Karpas-422 (cell line): ENCODE measurements around the gene OTX1. TPM values are rescaled to one million over a fixed set of nuclear protein-coding genes. Genes with fewer than 3 reads are reported as not detected.

Source experiments
- DNase-seq: peaks from one replicate; pipeline ENCODE4 v3.0.0-alpha.2; 2015
- H2AFZ ChIP-seq: fragments of 200-600 bp; sonication (generic); 2 replicates; pipeline ENCODE4 v1.6.1; 2014; ENCODE audit warnings: antibody characterized with exemption, low read length, mixed read lengths
- H3K27ac ChIP-seq: fragments of 200-600 bp; sonication (generic); 2 replicates; pipeline ENCODE4 v1.5.1; 2014; ENCODE audit warnings: mild to moderate bottlenecking, low read length, moderate library complexity
- H3K27me3 ChIP-seq: fragments of 200-600 bp; sonication (generic); 2 replicates; pipeline ENCODE4 v1.6.1; 2014; ENCODE audit warnings: low read length, mixed read lengths
- H3K36me3 ChIP-seq: fragments of 200-600 bp; sonication (generic); 2 replicates; pipeline ENCODE4 v1.6.1; 2014; ENCODE audit warnings: low read length, mixed read lengths; ENCODE audit not compliant: insufficient read depth
- H3K4me1 ChIP-seq: fragments of 200-600 bp; sonication (generic); 2 replicates; pipeline ENCODE4 v1.6.1; 2014; ENCODE audit warnings: mild to moderate bottlenecking, low read length, mixed read lengths
- H3K4me2 ChIP-seq: fragments of 200-600 bp; sonication (generic); 2 replicates; pipeline ENCODE4 v1.6.1; 2014; ENCODE audit warnings: low read length, low read depth, mild to moderate bottlenecking; ENCODE audit not compliant: poor library complexity, severe bottlenecking
- H3K4me3 ChIP-seq: fragments of 200-600 bp; sonication (generic); 2 replicates; pipeline ENCODE4 v1.5.1; 2014; ENCODE audit warnings: mild to moderate bottlenecking, antibody characterized with exemption, low read length, mixed read lengths
- H3K79me2 ChIP-seq: fragments of 200-600 bp; sonication (generic); 2 replicates; pipeline ENCODE4 v1.6.1; 2014; ENCODE audit warnings: mild to moderate bottlenecking, low read length, mixed read lengths
- H3K9ac ChIP-seq: fragments of 200-600 bp; sonication (generic); 2 replicates; pipeline ENCODE4 v1.6.0; 2014; ENCODE audit warnings: low read length
- H3K9me2 ChIP-seq: fragments of 200-600 bp; sonication (generic), shearing (Covaris generic); replicated peaks from 2 replicates; pipeline ENCODE4 v1.6.0; 2014; ENCODE audit warnings: mild to moderate bottlenecking, low read length, moderate library complexity; ENCODE audit not compliant: insufficient read depth
- H3K9me3 ChIP-seq: fragments of 300-700, 200-600 bp; sonication (generic); 2 replicates; pipeline ENCODE4 v1.6.1; 2014; ENCODE audit warnings: low read length, mixed read lengths
- H4K20me1 ChIP-seq: fragments of 200-600 bp; sonication (generic); 2 replicates; pipeline ENCODE4 v1.6.1; 2014; ENCODE audit warnings: mild to moderate bottlenecking, antibody characterized with exemption, low read length, low read depth; ENCODE audit not compliant: insufficient read depth
- total RNA-seq: library from RNA; depleted of rRNA; stranded (reverse); fragments of >200 nt; shearing (Covaris generic); gene quantifications from 2 replicates; pipeline ENCODE4 v1.2.3, GENCODE V29; 2014; ENCODE audit warnings: low replicate concordance

The OTX1 gene
- total RNA-seq, 1 experiment from 2014 or later = 6.4 TPM

- no peaks in the 10 kb centered on the region for H3K9me2 ChIP-seq
- H3K36me3 ChIP-seq = no peaks in the 10 kb centered on the region
- H3K4me2 ChIP-seq = no peak overlapping the region
- no peak for DNase-seq
- H3K27me3 ChIP-seq = no peaks in the 10 kb centered on the region
- H3K27ac ChIP-seq = no peak overlapping the region
- no peaks in the 10 kb centered on the region for H3K9me3 ChIP-seq
- H3K79me2 ChIP-seq = no peaks in the 10 kb centered on the region
- no peak overlapping the region for H2AFZ ChIP-seq
- H3K4me3 ChIP-seq = no peak overlapping the region
- H4K20me1 ChIP-seq = no peaks in the 10 kb centered on the region
- no peak overlapping the region for H3K9ac ChIP-seq
- H3K4me1 ChIP-seq = no peaks in the 10 kb centered on the region
Observed at GRCh38 chr2:63096491-63096890, 45.9 kb downstream of the OTX1 start.

- Histone ChIP-seq H3K9ac (no peak overlapping the region), H3K4me3 (no peak overlapping the region), H3K27me3 (no peaks in the 10 kb centered on the region), H3K79me2 (no peaks in the 10 kb centered on the region), H4K20me1 (no peaks in the 10 kb centered on the region), H3K27ac (no peak overlapping the region), H3K9me2 (no peaks in the 10 kb centered on the region), H3K4me1 (no peaks in the 10 kb centered on the region), H3K9me3 (no peaks in the 10 kb centered on the region), H3K4me2 (no peak overlapping the region), H3K36me3 (no peaks in the 10 kb centered on the region), H2AFZ (no peak overlapping the region)
- no peak for DNase-seq
Observed at GRCh38 chr2:63099032-63099431, 48.4 kb downstream of the OTX1 start.

DNA sequence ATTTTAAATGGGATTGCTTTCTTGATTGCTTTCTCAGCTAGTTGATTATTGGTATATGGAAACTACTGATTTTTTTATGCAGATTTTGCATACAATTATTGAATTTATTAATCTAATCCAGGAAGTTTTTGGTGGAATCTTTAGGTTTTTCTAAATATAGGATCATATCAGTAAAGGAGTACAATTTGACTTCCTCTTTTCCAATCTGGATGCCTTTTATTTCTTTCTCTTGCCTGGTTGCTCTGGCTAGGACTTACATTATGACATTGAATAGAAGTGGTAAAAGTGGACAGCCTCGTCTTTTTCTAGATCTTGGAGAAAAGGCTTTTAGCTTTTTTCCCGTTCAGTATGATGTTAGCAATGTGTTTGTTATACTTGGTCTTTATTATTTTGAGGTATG, 51.3 kb downstream of the OTX1 start:
- Histone ChIP-seq H3K27me3 (no peaks in the 10 kb centered on the region), H3K4me2 (no peak overlapping the region), H3K9ac (no peak overlapping the region), H3K36me3 (no peaks in the 10 kb centered on the region), H3K4me3 (no peak overlapping the region), H3K27ac (no peak overlapping the region), H3K79me2 (no peaks in the 10 kb centered on the region), H3K9me3 (peaks cover 6% of the 10 kb centered on the region; the same call in 1 of the 2 replicates), H3K9me2 (no peaks in the 10 kb centered on the region), H4K20me1 (no peaks in the 10 kb centered on the region), H3K4me1 (no peaks in the 10 kb centered on the region), H2AFZ (no peak overlapping the region)
- DNase-seq = no peak

DNA sequence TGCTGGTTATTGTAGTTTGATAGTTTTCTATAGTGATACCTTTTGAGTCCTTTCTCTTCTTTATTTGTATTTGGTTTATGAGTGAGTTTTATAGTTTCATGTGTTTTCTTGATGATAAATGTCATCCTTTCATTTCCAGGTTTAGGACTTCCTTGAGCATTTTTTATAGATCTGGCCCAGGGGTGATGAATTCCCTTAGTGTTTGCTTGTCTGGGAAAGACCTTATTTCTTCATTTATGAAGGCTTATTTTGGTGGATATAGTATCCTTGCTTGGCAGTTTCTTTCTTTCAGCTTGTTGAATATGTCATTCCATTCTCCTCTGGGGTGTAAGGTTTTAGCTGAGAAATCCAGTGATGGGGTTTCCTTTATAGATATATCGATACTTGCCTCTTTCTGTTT, 53.9 kb downstream of the OTX1 start:
- H2AFZ ChIP-seq = no peak overlapping the region
- no peaks in the 10 kb centered on the region for H4K20me1 ChIP-seq
- no peaks in the 10 kb centered on the region for H3K27me3 ChIP-seq
- H3K4me2 ChIP-seq = no peak overlapping the region
- H3K9me3 ChIP-seq = peaks cover 6% of the 10 kb centered on the region; the same call in 1 of the 2 replicates
- no peak overlapping the region for H3K4me3 ChIP-seq
- H3K27ac ChIP-seq = no peak overlapping the region
- no peaks in the 10 kb centered on the region for H3K4me1 ChIP-seq
- no peaks in the 10 kb centered on the region for H3K36me3 ChIP-seq
- no peak for DNase-seq
- H3K9ac ChIP-seq = no peak overlapping the region
- no peaks in the 10 kb centered on the region for H3K79me2 ChIP-seq
- H3K9me2 ChIP-seq = no peaks in the 10 kb centered on the region
